Liver (tissue), 9 donors: Measurements from ENCODE around the gene GBA2. TPM values are rescaled to one million over a fixed set of nuclear protein-coding genes. Genes with fewer than 3 reads are reported as not detected.

ENCODE experiments used
- DNase-seq: peaks from one replicate; pipeline ENCODE4 v3.0.0-alpha.2; 2017; ENCODE audit warnings: low spot score
- H3K27ac ChIP-seq, 2 donors: one replicate each; pipeline ENCODE4 v1.7.0; 2013; ENCODE audit warnings: inconsistent platforms in 2 of 2, low read length in 2 of 2, control low read depth in 1 of 2, low read depth in 1 of 2, mild to moderate bottlenecking in 1 of 2
- H3K27me3 ChIP-seq, 4 donors: one replicate each; pipeline versions ENCODE4 v1.6.1 to v1.7.0; 2013; ENCODE audit warnings: low read length in 3 of 4, inconsistent platforms in 1 of 4, mild to moderate bottlenecking in 1 of 4, moderate library complexity in 1 of 4; ENCODE audit not compliant: control insufficient read depth in 4 of 4, insufficient read depth in 4 of 4
- H3K36me3 ChIP-seq, 4 donors: one replicate each; pipeline versions ENCODE4 v1.6.1 to v1.7.0; 2013; ENCODE audit warnings: low read length in 3 of 4, mild to moderate bottlenecking in 3 of 4, low read depth in 1 of 4, moderate library complexity in 1 of 4; ENCODE audit not compliant: control insufficient read depth in 4 of 4, insufficient read depth in 3 of 4
- H3K4me1 ChIP-seq, 4 donors: one replicate each; pipeline versions ENCODE4 v1.6.1 to v1.7.0; 2013; ENCODE audit warnings: low read length in 3 of 4, mild to moderate bottlenecking in 3 of 4, moderate library complexity in 1 of 4; ENCODE audit not compliant: control insufficient read depth in 4 of 4, insufficient read depth in 4 of 4
- H3K4me3 ChIP-seq, 3 donors: one replicate each; pipeline versions ENCODE4 v1.6.1 to v1.7.0; 2013; ENCODE audit warnings: low read length in 3 of 3, control low read depth in 1 of 3, low read depth in 1 of 3, mild to moderate bottlenecking in 1 of 3
- H3K9ac ChIP-seq, 2 donors: one replicate each; pipeline ENCODE4 v1.7.0; 2013; ENCODE audit warnings: low read length in 2 of 2, mild to moderate bottlenecking in 2 of 2, moderate library complexity in 2 of 2, control low read depth in 1 of 2, low read depth in 1 of 2
- H3K9me3 ChIP-seq, 4 donors: one replicate each; pipeline versions ENCODE4 v1.6.1 to v1.7.0; 2013; ENCODE audit warnings: low read length in 3 of 4; ENCODE audit not compliant: control insufficient read depth in 4 of 4
- ATF3 ChIP-seq: IDR thresholded peaks from 2 replicates; pipeline ENCODE4 v1.6.1; 2016; ENCODE audit warnings: antibody characterized with exemption
- CTCF ChIP-seq: fragments of 150-350 bp; IDR thresholded peaks from 2 replicates; pipeline ENCODE4 v1.5.1; 2017; ENCODE audit warnings: improper control_type of control experiment, low read depth, low read length; ENCODE audit not compliant: missing input control
- EGR1 ChIP-seq, 2 donors: IDR thresholded peaks; 2 replicates each; pipeline ENCODE4 v1.6.1; 2016 to 2018; ENCODE audit warnings: antibody characterized with exemption in 2 of 2, low read depth in 2 of 2
- FOXA1 ChIP-seq: IDR thresholded peaks from 2 replicates; pipeline ENCODE4 v1.6.1; 2016; ENCODE audit warnings: antibody characterized with exemption
- FOXA2 ChIP-seq: IDR thresholded peaks from 2 replicates; pipeline ENCODE4 v1.6.1; 2016; ENCODE audit warnings: antibody characterized with exemption
- GABPA ChIP-seq, 2 donors: IDR thresholded peaks in 1 of 2; conservative IDR thresholded peaks in 1 of 2; 2 replicates each; pipeline ENCODE4 v1.6.1; 2016; ENCODE audit warnings: antibody characterized with exemption in 2 of 2, mild to moderate bottlenecking in 1 of 2, moderate library complexity in 1 of 2
- HNF4A ChIP-seq, 2 donors: conservative IDR thresholded peaks; 2 replicates each; pipeline ENCODE4 v1.6.1; 2016; ENCODE audit warnings: antibody characterized with exemption in 2 of 2, mild to moderate bottlenecking in 2 of 2
- HNF4G ChIP-seq: IDR thresholded peaks from 2 replicates; pipeline ENCODE4 v1.6.1; 2016; ENCODE audit warnings: antibody characterized with exemption
- JUND ChIP-seq, 2 donors: IDR thresholded peaks; 2 replicates each; pipeline ENCODE4 v1.6.1; 2016; ENCODE audit warnings: antibody characterized with exemption in 2 of 2
- MAX ChIP-seq: IDR thresholded peaks from 2 replicates; pipeline ENCODE4 v1.6.1; 2016; ENCODE audit warnings: antibody characterized with exemption
- NR2F2 ChIP-seq: IDR thresholded peaks from 2 replicates; pipeline ENCODE4 v1.6.1; 2016; ENCODE audit warnings: antibody characterized with exemption
- RAD21 ChIP-seq, 2 donors: IDR thresholded peaks; 2 replicates each; pipeline ENCODE4 v1.6.1; 2016; ENCODE audit warnings: antibody characterized with exemption in 2 of 2, mild to moderate bottlenecking in 2 of 2
- REST ChIP-seq: IDR thresholded peaks from 2 replicates; pipeline ENCODE4 v1.6.1; 2016; ENCODE audit warnings: antibody characterized with exemption, mild to moderate bottlenecking
- SP1 ChIP-seq: IDR thresholded peaks from 2 replicates; pipeline ENCODE4 v1.6.1; 2018; ENCODE audit warnings: antibody characterized with exemption, mild to moderate bottlenecking
- TAF1 ChIP-seq: conservative IDR thresholded peaks from 2 replicates; pipeline ENCODE4 v1.6.1; 2016; ENCODE audit warnings: antibody characterized with exemption, mild to moderate bottlenecking
- YY1 ChIP-seq: IDR thresholded peaks from 2 replicates; pipeline ENCODE4 v1.6.1; 2016; ENCODE audit warnings: antibody characterized with exemption, mild to moderate bottlenecking
- ZBTB33 ChIP-seq: IDR thresholded peaks from 2 replicates; pipeline ENCODE4 v1.6.1; 2016; ENCODE audit warnings: antibody characterized with exemption
- WGBS: extraction: QIAGEN DNeasy Blood & Tissue Kit; methylation state at CpG from one replicate; pipeline ENCODE4 v1.1.7; 2013; 5-methylcytosine and 5-hydroxymethylcytosine counted together
- polyA plus RNA-seq, 2 donors: library from polyadenylated mRNA; stranded (reverse) in 1 of 2; unstranded in 1 of 2; fragments of 200-250 nt in 1 of 2; fragments of >200 nt in 1 of 2; fragmentation: Nextera tagmentation in 1 of 2; extraction: Ambion mirVana in 1 of 2; gene quantifications; one replicate each; pipeline versions ENCODE4 v1.2.1 to v1.2.3, GENCODE V29; 2013 to 2015
- total RNA-seq, 2 donors: library from RNA; depleted of rRNA; stranded (reverse); fragments of >200 nt; gene quantifications; one replicate each; pipeline ENCODE4 v1.2.3, GENCODE V29; 2014
- donor health status: healthy.
- donor health status: healthy.
- donor health status: healthy.
- donor health status: healthy.
- donor health status: healthy.

The GBA2 gene
- total and polyA plus RNA-seq, 4 donors: 24.1 to 65.3 (median 25.8) TPM

- Histone ChIP-seq H3K4me1 (no peaks in the 10 kb centered on the region), H3K4me3 (no peak overlapping the region), H3K9ac (no peak overlapping the region), H3K27me3 (no peaks in the 10 kb centered on the region), H3K9me3 (no peaks in the 10 kb centered on the region), H3K36me3 (peaks cover 60 to 96% (median 85%) of the 10 kb centered on the region in 4 donors), H3K27ac (no peak overlapping the region)
- no peak for DNase-seq
- 95% methylated on average over 13 of the region's 13 CpGs for WGBS
- TF ChIP-seq TAF1 (no peak), MAX (no peak), REST (no peak), GABPA (IDR thresholded peaks at IDR 0.05 in 1 of 2, conservative IDR thresholded peaks at IDR 0.05 in 1 of 2) (no peak), ZBTB33 (no peak), FOXA2 (no peak), YY1 (no peak), JUND (IDR thresholded peaks at IDR 0.05) (no peak), SP1 (no peak), FOXA1 (no peak), ATF3 (no peak), HNF4G (no peak), CTCF (no peak), NR2F2 (no peak), RAD21 (IDR thresholded peaks at IDR 0.05) (no peak), HNF4A (conservative IDR thresholded peaks at IDR 0.05) (no peak), EGR1 (IDR thresholded peaks at IDR 0.05; ENCODE audit: low read depth in 2 of 2) (no peak)
Measured at GRCh38 chr9:35714579-35715252, 34.3 kb downstream of the GBA2 start.
